Tracheal epithelial cell (primary cell): ENCODE data around the gene LRRC8E. TPM values are rescaled to one million over a fixed set of nuclear protein-coding genes. Genes with fewer than 3 reads are reported as not detected.

Source experiments
- total RNA-seq: library from RNA; depleted of rRNA; stranded (reverse); fragments of >200 nt; gene quantifications from 2 replicates; pipeline ENCODE4 v1.2.1, GENCODE V29; 2014

Gene LRRC8E
- 8.3 and 19.0 TPM in 2 replicates for total RNA-seq

GRCh38 chr19:7888145-7888825, at the start of gene LRRC8E:
Gene LRRC8E, plus strand, starts transcription at chr19:7888510. Its CDS starts 7,094 bp downstream, at chr19:7895604.

DNA sequence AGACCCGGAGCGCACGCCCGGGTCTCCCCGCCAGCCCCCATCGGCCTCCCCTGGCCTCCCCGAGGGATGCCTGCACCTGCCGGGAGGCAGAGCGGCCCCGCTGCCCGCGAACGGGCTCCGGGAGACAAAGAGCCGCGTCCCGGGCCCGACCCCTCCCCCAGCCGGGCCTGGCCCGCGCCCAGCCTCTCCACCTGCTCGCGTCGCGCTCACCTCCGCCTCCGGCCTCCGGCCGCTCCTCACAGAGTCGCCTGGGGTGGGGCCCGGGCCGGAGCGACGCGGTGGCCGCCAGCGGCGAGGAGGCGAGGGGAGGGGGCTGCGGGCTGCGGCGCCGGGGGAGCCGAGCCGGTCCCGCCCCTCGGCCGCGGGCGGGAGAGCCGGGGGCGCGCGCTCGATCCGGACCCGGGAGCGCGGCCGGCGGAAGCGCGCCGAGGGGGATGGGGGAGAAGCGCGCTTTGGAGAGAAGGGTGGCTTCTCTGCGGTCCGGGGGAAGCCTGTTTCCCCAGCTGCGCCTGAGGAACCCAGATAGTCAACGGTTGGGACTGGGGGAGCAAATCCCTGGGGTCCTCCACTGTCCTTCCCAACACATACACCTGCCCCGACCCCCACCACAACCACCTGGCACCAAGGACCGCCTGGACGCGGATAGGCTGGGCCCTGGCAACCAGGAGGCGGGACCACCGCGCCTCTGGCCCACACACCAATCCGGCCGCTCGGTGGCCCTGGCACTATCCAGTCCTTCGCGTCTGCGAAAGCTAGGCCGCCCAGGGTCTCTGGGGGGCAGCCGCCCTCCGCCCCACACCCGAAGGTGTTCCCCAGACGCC, 14.0 kb upstream of the LRRC8E start, which contains the start of gene PRR36:
Gene PRR36, minus strand, starts transcription at position 315 of the 821 bp plus-strand sequence. CDS start 701 bp downstream, outside the sequence.

GRCh38 chr19:7903244-7904073, 15.1 kb downstream of the LRRC8E start, which contains the start of gene MAP2K7:
Gene MAP2K7, plus strand, starts transcription at chr19:7903877. Its CDS starts 68 bp downstream, at chr19:7903945.

GRCh38 chr19:7914598-7915045, 26.3 kb downstream of the LRRC8E start, which contains the start of gene TGFBR3L:
Gene TGFBR3L, plus strand, starts transcription at chr19:7914830.

DNA sequence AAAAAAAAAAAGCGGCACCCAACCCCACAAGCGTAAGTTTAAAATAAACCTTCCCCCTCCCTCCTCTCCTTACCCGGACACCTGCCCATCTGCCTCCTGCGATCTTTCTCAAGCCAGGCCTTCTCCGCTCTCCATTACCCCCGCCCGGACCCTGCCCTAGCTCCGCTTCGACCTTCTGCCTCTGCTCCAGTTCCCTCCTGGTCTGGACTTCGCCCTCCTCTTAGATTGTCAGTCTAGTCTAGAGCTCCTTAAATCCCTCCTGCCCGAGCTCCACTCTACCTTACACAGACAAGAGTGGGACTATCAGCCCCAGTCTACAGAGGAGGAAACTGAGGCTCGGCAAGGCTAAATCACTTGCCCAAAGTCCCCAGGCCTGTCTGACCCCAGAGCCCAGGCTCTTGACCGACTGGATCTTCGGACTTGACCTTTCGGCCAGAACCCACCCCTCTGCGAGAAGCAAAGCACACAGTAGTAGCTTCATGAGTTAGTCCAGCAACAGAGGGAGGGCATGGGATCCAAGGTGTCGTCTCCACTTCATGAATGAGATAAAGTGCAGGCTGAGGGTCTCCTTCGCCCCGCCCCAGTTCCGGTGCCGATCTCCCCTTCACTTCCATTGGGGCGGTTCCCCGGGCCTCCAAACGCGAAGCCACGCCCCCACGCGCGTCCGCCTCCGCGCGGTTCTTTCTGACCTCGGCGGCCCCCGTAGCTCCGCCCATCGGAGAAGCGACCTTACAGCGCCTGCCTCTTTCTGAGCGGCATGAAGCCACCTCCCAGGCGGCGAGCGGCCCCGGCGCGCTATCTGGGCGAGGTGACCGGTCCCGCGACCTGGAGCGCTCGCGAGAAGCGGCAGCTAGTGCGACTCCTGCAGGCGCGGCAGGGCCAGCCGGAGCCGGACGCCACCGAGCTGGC, 31.6 kb downstream of the LRRC8E start, which contains the start of gene SNAPC2:
Gene SNAPC2, plus strand, starts transcription at position 729 of the 909 bp plus-strand sequence. Its CDS starts 29 bp downstream, at position 758.

DNA sequence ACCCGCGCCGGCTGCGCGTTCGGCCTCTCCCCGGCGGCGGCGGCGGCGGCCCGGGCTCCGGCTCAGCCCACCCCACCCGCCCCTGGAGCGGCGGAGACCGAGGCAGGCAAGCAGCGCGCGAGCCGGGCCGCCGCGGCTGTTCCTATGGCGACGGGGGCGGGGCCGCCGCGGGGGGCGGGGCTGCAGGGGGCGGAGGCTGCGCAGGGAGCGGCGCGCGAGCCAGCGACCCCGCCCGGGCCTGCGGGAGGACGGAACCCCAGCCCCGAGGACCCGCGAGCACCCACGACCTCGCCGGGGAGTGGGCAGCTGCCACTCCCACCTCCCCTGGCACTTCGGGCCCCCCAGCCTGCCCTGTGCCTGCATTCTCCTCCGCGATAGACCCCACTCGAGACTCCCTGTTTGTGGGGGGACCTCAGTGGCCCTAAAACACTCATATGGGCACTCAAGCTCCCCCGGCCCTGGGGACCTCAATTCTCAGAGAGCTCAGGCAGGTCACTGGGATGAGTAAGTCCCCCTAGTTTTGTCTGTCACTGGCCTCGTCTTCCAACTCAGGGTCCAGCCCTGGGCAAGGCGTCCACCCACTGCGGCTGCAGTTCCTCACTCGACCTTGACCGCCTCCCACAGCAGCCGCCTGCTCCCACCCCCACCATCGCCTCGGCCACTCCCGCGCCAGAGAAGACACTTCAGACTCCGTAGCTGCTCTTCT, 37.9 kb downstream of the LRRC8E start, which contains the start of gene CTXN1:
Gene CTXN1, minus strand, starts transcription at position 115 of the 706 bp plus-strand sequence. CDS start 597 bp downstream, outside the sequence.

GRCh38 chr19:7943444-7944176, 55.3 kb downstream of the LRRC8E start, which contains the start of gene TIMM44:
Gene TIMM44, minus strand, starts transcription at chr19:7943666. Its CDS starts 15 bp downstream, at chr19:7943651.

Other genes with a start within 250 kb of the LRRC8E start
- gene RETN, start 219.5 kb upstream of the LRRC8E start, total RNA-seq: not detected in 2 replicates
- not detected in 2 replicates for gene MCEMP1, start 211.4 kb upstream of the LRRC8E start, total RNA-seq
- gene TRAPPC5, start 207.7 kb upstream of the LRRC8E start, total RNA-seq: 74.0 and 75.9 TPM in 2 replicates
- not detected in 2 replicates for gene FCER2, start 186.4 kb upstream of the LRRC8E start, total RNA-seq
- not detected in 2 replicates for gene CLEC4G, start 156.4 kb upstream of the LRRC8E start, total RNA-seq
- gene CD209, start 141.0 kb upstream of the LRRC8E start, total RNA-seq: not detected in 2 replicates
- gene CLEC4M, start 125.3 kb upstream of the LRRC8E start, total RNA-seq: not detected in 2 replicates
- 12.0 and 12.1 TPM in 2 replicates for gene EVI5L, start 58.3 kb upstream of the LRRC8E start, total RNA-seq
- gene PRR36, start 14.1 kb upstream of the LRRC8E start, total RNA-seq: under 0.01 TPM in 1 of 2 replicates, not detected in the other
- gene MAP2K7, start 15.4 kb downstream of the LRRC8E start, total RNA-seq: 11.3 and 11.5 TPM in 2 replicates
- gene TGFBR3L, start 26.3 kb downstream of the LRRC8E start, total RNA-seq: 4.3 and 5.5 TPM in 2 replicates
- gene SNAPC2, start 31.8 kb downstream of the LRRC8E start, total RNA-seq: 10.1 and 20.7 TPM in 2 replicates
- 8.2 TPM in 1 of 2 replicates, not detected in the other for gene CTXN1, start 37.6 kb downstream of the LRRC8E start, total RNA-seq
- 71.8 and 84.6 TPM in 2 replicates for gene TIMM44, start 55.2 kb downstream of the LRRC8E start, total RNA-seq
- gene ELAVL1, start 117.1 kb downstream of the LRRC8E start, total RNA-seq: 31.6 and 39.9 TPM in 2 replicates
- gene CCL25, start 164.2 kb downstream of the LRRC8E start, total RNA-seq: not detected in 2 replicates